IPS-NIHi7 (cell line): ENCODE measurements around the gene RAB7B.

ENCODE experiments used
- DNase-seq: peaks from one replicate; pipeline ENCODE4 v3.0.0; 2012; ENCODE audit warnings: mixed read lengths; ENCODE audit errors: extremely low spot score

RAB7B gene

DNA sequence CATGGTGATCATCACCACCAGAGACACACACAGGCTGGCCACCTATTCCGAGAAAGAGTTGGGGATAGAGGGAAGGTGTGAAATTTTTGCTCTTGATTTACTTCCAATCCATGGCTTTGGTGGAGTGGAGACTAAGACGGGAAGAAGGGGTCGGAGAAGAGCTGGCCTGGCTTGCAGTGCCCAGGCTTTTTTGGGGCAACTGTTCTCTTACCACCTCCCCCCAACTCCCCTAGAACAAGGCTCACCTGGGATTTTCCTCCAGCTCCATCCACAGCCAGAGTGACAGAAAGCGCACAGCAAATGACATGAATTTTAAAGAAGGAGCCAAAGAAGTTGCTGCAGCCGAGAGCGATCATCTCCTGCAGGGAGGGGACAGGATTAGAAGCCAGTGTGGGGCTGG, 75.9 kb downstream of the RAB7B start:
- no peak for DNase-seq
